ENCODE data around the gene RANBP6.
A peak's percentile ranks its signal among the peaks of the same experiment; 100 is the strongest.
"Not testable (repeated sequence)": the region's sequence is repeated elsewhere in the genome, so short reads cannot be mapped to it uniquely, and the experiment has no call there.

The RANBP6 gene

DNA sequence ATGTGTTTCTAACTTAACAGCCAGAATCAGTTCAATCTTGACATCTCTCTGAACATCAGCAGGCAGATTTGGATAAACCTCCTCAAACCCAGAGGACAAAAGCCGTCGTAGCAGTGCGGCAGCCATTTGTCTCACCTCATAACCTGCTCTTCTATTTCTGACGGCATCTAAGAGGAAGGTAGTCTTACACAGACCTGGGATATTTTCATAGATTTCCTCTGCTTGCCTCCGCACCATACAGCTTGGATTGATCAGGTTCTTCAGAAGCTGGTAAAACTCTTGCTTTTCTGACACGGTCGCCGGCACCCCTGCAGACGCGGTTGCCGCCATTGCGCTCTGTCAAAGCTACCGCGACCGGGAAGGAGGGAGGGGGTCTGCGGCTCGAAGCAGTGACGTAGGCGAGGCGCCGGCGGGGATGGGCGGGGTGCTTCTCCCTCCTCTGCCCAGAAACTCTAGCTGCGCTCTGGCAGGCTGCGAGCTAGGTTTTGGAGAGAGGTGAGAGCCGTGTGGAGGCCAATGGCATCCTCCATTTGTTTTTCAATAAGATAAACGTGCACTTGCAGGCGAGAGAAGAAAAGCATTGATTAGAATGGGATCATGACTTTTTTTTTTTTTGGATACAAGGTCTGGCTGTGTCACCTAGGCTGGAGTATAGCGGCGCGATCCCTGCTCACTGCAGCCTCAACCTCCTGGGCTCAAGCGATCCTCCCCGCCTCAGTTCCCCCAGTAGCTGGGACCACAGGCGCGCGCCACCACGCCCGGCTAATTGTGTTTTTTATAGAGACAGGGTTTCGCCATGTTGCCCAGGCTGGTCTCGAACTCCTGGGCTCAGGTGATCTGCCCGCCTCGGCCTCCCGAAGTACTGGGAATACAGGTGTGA lies at the start of gene RANBP6:
Gene RANBP6, minus strand, starts transcription at position 347 of the 880 bp plus-strand sequence. Its CDS starts 17 bp downstream, at position 330.
- TF ChIP-seq, protein P1, sequence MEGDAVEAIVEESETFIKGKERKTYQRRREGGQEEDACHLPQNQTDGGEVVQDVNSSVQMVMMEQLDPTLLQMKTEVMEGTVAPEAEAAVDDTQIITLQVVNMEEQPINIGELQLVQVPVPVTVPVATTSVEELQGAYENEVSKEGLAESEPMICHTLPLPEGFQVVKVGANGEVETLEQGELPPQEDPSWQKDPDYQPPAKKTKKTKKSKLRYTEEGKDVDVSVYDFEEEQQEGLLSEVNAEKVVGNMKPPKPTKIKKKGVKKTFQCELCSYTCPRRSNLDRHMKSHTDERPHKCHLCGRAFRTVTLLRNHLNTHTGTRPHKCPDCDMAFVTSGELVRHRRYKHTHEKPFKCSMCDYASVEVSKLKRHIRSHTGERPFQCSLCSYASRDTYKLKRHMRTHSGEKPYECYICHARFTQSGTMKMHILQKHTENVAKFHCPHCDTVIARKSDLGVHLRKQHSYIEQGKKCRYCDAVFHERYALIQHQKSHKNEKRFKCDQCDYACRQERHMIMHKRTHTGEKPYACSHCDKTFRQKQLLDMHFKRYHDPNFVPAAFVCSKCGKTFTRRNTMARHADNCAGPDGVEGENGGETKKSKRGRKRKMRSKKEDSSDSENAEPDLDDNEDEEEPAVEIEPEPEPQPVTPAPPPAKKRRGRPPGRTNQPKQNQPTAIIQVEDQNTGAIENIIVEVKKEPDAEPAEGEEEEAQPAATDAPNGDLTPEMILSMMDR (conservative IDR thresholded peaks at IDR 0.05), result no peak
- no peak for TF ChIP-seq ZFX (IDR thresholded peaks at IDR 0.05)
- H3K27ac ChIP-seq, result peak within 1 kb of the TSS; percentile 70

DNA sequence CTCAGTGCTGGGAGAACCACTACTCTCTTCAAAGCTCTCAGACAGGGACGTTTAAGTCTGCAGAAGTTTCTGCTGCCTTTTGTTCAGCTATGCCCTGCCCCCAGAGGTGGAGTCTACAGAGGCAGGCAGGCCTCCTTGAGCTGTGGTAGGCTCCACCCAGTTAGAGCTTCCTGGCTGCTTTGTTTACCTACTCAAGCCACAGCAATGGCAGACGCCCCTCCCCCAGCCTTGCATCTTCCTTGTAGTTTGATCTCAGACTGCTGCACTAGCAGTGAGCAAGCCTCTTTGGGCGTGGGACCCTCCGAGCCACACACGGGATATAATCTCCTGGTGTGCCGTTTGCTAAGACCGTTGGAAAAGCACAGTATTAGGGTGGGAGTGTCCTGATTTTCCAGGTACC lies 47.7 kb upstream of the RANBP6 start:
- H3K27ac ChIP-seq, result not testable (repeated sequence)

DNA sequence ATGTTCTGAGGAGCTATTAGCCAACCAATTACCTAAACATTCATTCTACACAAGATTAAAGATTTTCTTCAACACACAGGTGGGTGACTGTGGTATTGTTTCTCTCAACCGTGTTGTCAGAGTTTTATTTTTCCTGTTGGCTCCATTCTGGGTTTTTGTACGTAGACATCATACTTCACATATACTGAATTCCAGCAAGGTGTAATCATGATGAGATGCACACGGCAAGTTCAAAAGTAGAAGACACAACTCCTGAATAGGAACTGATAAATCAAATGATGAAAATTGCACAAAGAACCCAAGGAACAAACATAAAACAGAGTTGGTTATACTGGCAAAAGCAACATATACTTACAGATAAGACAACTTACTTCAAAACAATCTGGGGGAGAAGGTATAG lies 40.2 kb upstream of the RANBP6 start:
- H3K27ac ChIP-seq, result no peak overlapping the region
- TF ChIP-seq, protein P1 (conservative IDR thresholded peaks at IDR 0.05), result no peak
- no peak for TF ChIP-seq ZFX (IDR thresholded peaks at IDR 0.05)

GRCh38 chr9:6055216-6055615 lies 39.8 kb upstream of the RANBP6 start:
- no peak overlapping the region for H3K27ac ChIP-seq
- TF ChIP-seq, protein P1 (conservative IDR thresholded peaks at IDR 0.05), result peak; percentile 50
- no peak for TF ChIP-seq ZFX (IDR thresholded peaks at IDR 0.05)

- no peak overlapping the region for H3K27ac ChIP-seq
- no peak for TF ChIP-seq ZFX (IDR thresholded peaks at IDR 0.05)
- TF ChIP-seq, protein P1 (conservative IDR thresholded peaks at IDR 0.05), result peak; percentile 80
Measured at GRCh38 chr9:6054280-6055099, 39.1 kb upstream of the RANBP6 start.

- no peak overlapping the region for H3K27ac ChIP-seq
- TF ChIP-seq, protein P1 (conservative IDR thresholded peaks at IDR 0.05), result no peak
- no peak for TF ChIP-seq ZFX (IDR thresholded peaks at IDR 0.05)
Measured at GRCh38 chr9:6052293-6052919, 37.0 kb upstream of the RANBP6 start.

DNA sequence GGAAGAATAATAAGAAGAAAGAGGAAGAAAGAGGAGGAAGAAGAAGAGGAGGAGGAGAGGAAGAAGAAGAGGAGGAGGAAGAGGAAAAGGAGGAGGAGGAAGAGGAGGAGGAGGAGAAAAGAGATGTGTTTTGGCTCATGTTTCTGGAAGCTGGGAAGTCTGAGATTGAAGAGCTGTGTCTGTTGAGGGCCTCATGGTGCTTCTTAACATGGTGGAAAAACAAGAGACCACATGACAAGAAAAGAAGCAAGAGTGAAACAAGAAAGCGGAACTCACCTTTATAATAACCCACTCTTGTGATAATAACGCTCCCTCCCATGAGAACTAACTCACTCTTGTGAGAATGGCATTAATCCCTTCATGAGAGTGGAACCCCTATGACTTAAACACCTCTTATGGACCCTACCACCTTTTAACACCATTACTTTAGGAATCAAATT lies 36.1 kb upstream of the RANBP6 start:
- TF ChIP-seq ZFX (IDR thresholded peaks at IDR 0.05), result no peak
- TF ChIP-seq, protein P1 (conservative IDR thresholded peaks at IDR 0.05), result no peak
- no peak overlapping the region for H3K27ac ChIP-seq

Data from C4-2B (cell line).